Measurements from ENCODE around the gene CALCOCO1.

Gene CALCOCO1

DNA sequence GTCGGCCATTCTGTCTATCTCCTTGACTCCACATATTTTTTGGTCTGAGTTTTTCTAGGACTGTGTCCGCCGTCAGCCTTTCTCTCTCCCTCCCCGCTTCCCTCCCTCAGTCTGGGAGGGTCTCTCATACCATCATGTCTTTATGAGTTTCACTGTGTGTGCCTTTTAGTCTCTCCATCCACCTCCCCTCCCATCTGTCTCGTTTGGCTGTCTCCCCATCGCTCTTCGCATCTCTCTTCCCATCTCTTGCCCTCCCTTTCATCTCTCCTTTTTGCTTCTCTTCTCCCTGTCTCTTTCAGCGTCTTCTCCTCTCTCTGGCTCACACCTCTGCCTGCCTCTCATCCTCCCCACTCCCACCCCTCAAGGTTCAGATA, 31.5 kb upstream of the CALCOCO1 start:
- Histone ChIP-seq H3K9me3 (ENCODE audit: control insufficient read depth, insufficient read depth, low read length) (no peaks in the 10 kb centered on the region), H3K27me3 (ENCODE audit: control insufficient read depth, low read length) (no peaks in the 10 kb centered on the region), H3K9me2 (replicated peaks; ENCODE audit: control insufficient read depth, low read length) (no peaks in the 10 kb centered on the region), H3K4me1 (ENCODE audit: control insufficient read depth, low read length) (peaks cover 47% of the 10 kb centered on the region), H4K20me1 (ENCODE audit: control insufficient read depth, insufficient read depth, low read depth, low read length) (no peaks in the 10 kb centered on the region; the same call in 1 of the 2 replicates), H3K79me2 (ENCODE audit: control insufficient read depth, low read length) (peaks cover 61% of the 10 kb centered on the region), H3K27ac (ENCODE audit: low read depth, low read length) (no peak overlapping the region), H3F3A (ENCODE audit: control insufficient read depth, insufficient read depth) (peaks cover 23% of the 10 kb centered on the region), H3K4me3 (ENCODE audit: low read length) (peak overlapping the region; percentile 85; the same call in 1 of the 2 replicates), H3K36me3 (ENCODE audit: control insufficient read depth, low read length) (peaks cover 18% of the 10 kb centered on the region), H3K4me2 (ENCODE audit: low read length) (peak overlapping the region; percentile 87)
- no peak for TF ChIP-seq EZH2phosphoT487 (IDR thresholded peaks at IDR 0.05; ENCODE audit: borderline replicate concordance, low read length)
- TF ChIP-seq, protein P1, sequence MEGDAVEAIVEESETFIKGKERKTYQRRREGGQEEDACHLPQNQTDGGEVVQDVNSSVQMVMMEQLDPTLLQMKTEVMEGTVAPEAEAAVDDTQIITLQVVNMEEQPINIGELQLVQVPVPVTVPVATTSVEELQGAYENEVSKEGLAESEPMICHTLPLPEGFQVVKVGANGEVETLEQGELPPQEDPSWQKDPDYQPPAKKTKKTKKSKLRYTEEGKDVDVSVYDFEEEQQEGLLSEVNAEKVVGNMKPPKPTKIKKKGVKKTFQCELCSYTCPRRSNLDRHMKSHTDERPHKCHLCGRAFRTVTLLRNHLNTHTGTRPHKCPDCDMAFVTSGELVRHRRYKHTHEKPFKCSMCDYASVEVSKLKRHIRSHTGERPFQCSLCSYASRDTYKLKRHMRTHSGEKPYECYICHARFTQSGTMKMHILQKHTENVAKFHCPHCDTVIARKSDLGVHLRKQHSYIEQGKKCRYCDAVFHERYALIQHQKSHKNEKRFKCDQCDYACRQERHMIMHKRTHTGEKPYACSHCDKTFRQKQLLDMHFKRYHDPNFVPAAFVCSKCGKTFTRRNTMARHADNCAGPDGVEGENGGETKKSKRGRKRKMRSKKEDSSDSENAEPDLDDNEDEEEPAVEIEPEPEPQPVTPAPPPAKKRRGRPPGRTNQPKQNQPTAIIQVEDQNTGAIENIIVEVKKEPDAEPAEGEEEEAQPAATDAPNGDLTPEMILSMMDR (IDR thresholded peaks at IDR 0.05; ENCODE audit: low read depth, low read length, poor library complexity, severe bottlenecking): no peak

DNA sequence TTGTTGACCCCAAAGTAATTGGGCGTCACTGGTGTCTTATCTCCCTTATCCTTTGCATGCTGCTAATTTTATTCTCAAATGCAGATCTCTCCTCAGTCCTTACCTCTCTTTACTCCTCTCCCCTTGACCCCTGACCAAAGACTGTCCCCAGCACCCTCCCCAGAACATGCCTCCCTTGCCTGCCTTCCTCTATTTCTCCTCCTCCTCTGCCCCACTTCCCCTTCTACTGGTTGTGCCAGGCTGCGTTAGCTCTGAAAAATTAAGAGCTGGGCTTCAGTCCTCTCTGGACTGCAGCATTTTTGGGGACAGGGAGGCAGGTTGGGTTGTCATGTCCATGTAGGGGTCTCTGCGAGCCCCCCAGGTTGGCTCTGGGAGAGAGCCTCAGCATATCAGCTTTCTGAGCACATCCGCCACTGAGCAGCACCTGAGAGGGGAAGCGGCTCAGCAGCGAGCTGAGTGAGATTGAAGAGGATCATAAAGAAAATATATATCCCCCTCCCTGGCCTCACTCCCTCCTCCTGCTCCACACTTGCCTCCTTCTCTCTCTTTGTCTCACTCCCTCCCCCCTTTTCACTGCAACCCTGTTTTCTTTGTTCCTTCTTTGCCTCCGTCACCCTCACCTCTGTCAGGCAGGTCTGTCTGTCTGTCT, 31.0 kb upstream of the CALCOCO1 start:
- H3K4me2 ChIP-seq (ENCODE audit: low read length): peak overlapping the region; percentile 87

DNA sequence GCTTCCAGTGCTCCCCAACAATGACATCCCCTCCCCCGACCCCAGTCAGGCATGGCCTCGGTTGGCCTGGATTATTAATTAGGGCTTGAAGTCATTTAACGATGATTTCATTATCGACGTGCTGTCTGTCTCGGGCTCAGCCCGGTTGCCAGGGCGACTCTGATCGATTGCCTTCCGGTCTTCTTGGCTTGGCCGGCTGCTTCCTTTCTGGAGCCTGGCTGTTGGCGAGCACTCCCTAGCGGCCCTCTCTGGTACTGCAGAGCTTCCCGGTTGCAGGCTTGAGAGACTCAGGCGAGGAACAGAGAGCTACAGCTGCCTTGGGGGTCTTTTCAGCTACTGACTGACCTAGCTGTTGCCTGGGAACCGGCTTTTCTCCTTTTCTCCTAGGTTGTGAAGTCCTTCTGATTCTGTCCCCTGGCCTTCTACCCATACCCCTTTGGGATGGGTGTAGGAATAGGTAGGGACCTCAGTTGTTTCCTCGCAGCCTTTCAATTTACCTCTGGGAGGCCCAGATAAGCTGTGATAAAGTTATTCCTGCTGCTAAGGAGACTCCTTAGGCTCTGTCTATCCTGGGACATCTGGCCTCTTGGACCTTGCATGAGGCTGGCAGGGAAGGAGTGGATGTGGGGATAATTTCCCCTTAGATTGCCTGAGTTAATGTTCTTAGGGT, 30.0 kb upstream of the CALCOCO1 start:
- Histone ChIP-seq H3K79me2 (ENCODE audit: control insufficient read depth, low read length) (peaks cover 68% of the 10 kb centered on the region), H3K36me3 (ENCODE audit: control insufficient read depth, low read length) (peaks cover 18% of the 10 kb centered on the region), H3K27me3 (ENCODE audit: control insufficient read depth, low read length) (no peaks in the 10 kb centered on the region), H3K4me1 (ENCODE audit: control insufficient read depth, low read length) (peaks cover 62% of the 10 kb centered on the region), H4K20me1 (ENCODE audit: control insufficient read depth, insufficient read depth, low read depth, low read length) (no peaks in the 10 kb centered on the region; the same call in 1 of the 2 replicates), H3K9me3 (ENCODE audit: control insufficient read depth, insufficient read depth, low read length) (no peaks in the 10 kb centered on the region), H3K4me2 (ENCODE audit: low read length) (peak overlapping the region; percentile 87), H3K4me3 (ENCODE audit: low read length) (peak overlapping the region; percentile 85), H3K27ac (ENCODE audit: low read depth, low read length) (peak overlapping the region; percentile 96), H3F3A (ENCODE audit: control insufficient read depth, insufficient read depth) (peaks cover 32% of the 10 kb centered on the region), H3K9me2 (replicated peaks; ENCODE audit: control insufficient read depth, low read length) (no peaks in the 10 kb centered on the region)
- TF ChIP-seq, protein P1 (IDR thresholded peaks at IDR 0.05; ENCODE audit: low read depth, low read length, poor library complexity, severe bottlenecking): peak; percentile 98
- TF ChIP-seq EZH2phosphoT487 (IDR thresholded peaks at IDR 0.05; ENCODE audit: borderline replicate concordance, low read length): no peak

More for the DNA sequence above, 31.0 kb upstream of the CALCOCO1 start:
- TF ChIP-seq, protein P1 (IDR thresholded peaks at IDR 0.05; ENCODE audit: low read depth, low read length, poor library complexity, severe bottlenecking): no peak
- TF ChIP-seq EZH2phosphoT487 (IDR thresholded peaks at IDR 0.05; ENCODE audit: borderline replicate concordance, low read length): no peak
- Histone ChIP-seq H3K9me2 (replicated peaks; ENCODE audit: control insufficient read depth, low read length) (no peaks in the 10 kb centered on the region), H3K9me3 (ENCODE audit: control insufficient read depth, insufficient read depth, low read length) (no peaks in the 10 kb centered on the region), H4K20me1 (ENCODE audit: control insufficient read depth, insufficient read depth, low read depth, low read length) (no peaks in the 10 kb centered on the region; the same call in 1 of the 2 replicates), H3K79me2 (ENCODE audit: control insufficient read depth, low read length) (peaks cover 61% of the 10 kb centered on the region), H3K4me1 (ENCODE audit: control insufficient read depth, low read length) (peaks cover 52% of the 10 kb centered on the region), H3F3A (ENCODE audit: control insufficient read depth, insufficient read depth) (peaks cover 28% of the 10 kb centered on the region), H3K4me3 (ENCODE audit: low read length) (peak overlapping the region; percentile 85), H3K27me3 (ENCODE audit: control insufficient read depth, low read length) (no peaks in the 10 kb centered on the region), H3K27ac (ENCODE audit: low read depth, low read length) (no peak overlapping the region), H3K36me3 (ENCODE audit: control insufficient read depth, low read length) (peaks cover 18% of the 10 kb centered on the region)
